SKM-1 (cell line): ENCODE data around the gene ETNK2.
"Not testable (repeated sequence)": the region's sequence is repeated elsewhere in the genome, so short reads cannot be mapped to it uniquely, and the experiment has no call there.

Experiments used
- DNase-seq: peaks from one replicate; lab custom pipeline; 2025; ENCODE audit not compliant: unreplicated experiment; lab: John Stamatoyannopoulos, UW

ETNK2 gene

GRCh38 chr1:204102739-204103430 is 49.0 kb downstream of the ETNK2 start:
- no peak for DNase-seq

GRCh38 chr1:204102029-204102611 is 49.7 kb downstream of the ETNK2 start:
- DNase-seq = no peak

- not testable (repeated sequence) for DNase-seq
These were observed 52.1 kb downstream of the ETNK2 start for GRCh38 chr1:204099754-204100153.

- no peak for DNase-seq
These were observed 53.2 kb downstream of the ETNK2 start for GRCh38 chr1:204098683-204099082.

GRCh38 chr1:204096931-204097330 is 54.9 kb downstream of the ETNK2 start:
- DNase-seq = no peak

- no peak for DNase-seq
These were observed 56.8 kb downstream of the ETNK2 start for GRCh38 chr1:204094856-204095634.

- DNase-seq = no peak
These were observed 57.5 kb downstream of the ETNK2 start for GRCh38 chr1:204094313-204094729.

GRCh38 chr1:204093781-204094180 is 58.1 kb downstream of the ETNK2 start:
- DNase-seq = no peak

- DNase-seq = no peak
These were observed 58.5 kb downstream of the ETNK2 start for GRCh38 chr1:204093421-204093717.

GRCh38 chr1:204092632-204093420 is 59.0 kb downstream of the ETNK2 start:
- no peak for DNase-seq

GRCh38 chr1:204091787-204092312 is 60.0 kb downstream of the ETNK2 start:
- DNase-seq = no peak

- no peak for DNase-seq
These were observed 60.8 kb downstream of the ETNK2 start for GRCh38 chr1:204091066-204091465.

GRCh38 chr1:204090132-204090531 is 61.7 kb downstream of the ETNK2 start:
- not testable (repeated sequence) for DNase-seq

GRCh38 chr1:204089044-204089751 is 62.6 kb downstream of the ETNK2 start:
- no peak for DNase-seq

- DNase-seq = no peak
These were observed 63.2 kb downstream of the ETNK2 start for GRCh38 chr1:204088596-204088995.

GRCh38 chr1:204087893-204088528 is 63.8 kb downstream of the ETNK2 start:
- DNase-seq = no peak

- no peak for DNase-seq
These were observed 64.5 kb downstream of the ETNK2 start for GRCh38 chr1:204087181-204087892.

- no peak for DNase-seq
These were observed 66.0 kb downstream of the ETNK2 start for GRCh38 chr1:204085876-204086275.

- DNase-seq = no peak
These were observed 67.5 kb downstream of the ETNK2 start for GRCh38 chr1:204084247-204084772.
